ENCODE data around the gene FAR2.

GRCh38 chr12:29222200-29222599 lies 73.1 kb downstream of the FAR2 start:
- TF ChIP-seq CTCF (IDR thresholded peaks at IDR 0.05) (no peak), POLR2A (IDR thresholded peaks at IDR 0.05) (no peak)
